H1 (cell line): ENCODE data around the gene ABCA1. TPM values are rescaled to one million over a fixed set of nuclear protein-coding genes. Genes with fewer than 3 reads are reported as not detected.

Experiments used
- CHD1 ChIP-seq: IDR thresholded peaks from 2 replicates; pipeline ENCODE4 v1.6.1; 2012; ENCODE audit warnings: low read depth, low read length, improper control_type of control experiment
- RFX5 ChIP-seq: IDR thresholded peaks from 2 replicates; pipeline ENCODE4 v1.6.1; 2011; ENCODE audit warnings: low read depth, low read length, improper control_type of control experiment, borderline replicate concordance
- SP2 ChIP-seq: IDR thresholded peaks from 2 replicates; pipeline ENCODE4 v1.6.1; 2012; ENCODE audit warnings: mild to moderate bottlenecking, low read length, inconsistent platforms
- polyA plus RNA-seq, 7 experiments: library from polyadenylated mRNA; depleted of rRNA in 3 of 7; stranded (reverse) in 5 of 7; unstranded in 2 of 7; fragments of >200 nt in 5 of 7; fragments of 200-250 nt in 2 of 7; gene quantifications; 1 replicate in 5 of 7; 2 replicates in 1 of 7; 4 replicates in 1 of 7; pipeline versions ENCODE4 v1.2.1 to v1.2.3, GENCODE V29; 2011 to 2013; ENCODE audit warnings: missing spikeins in 2 of 7, mixed read lengths in 2 of 7
- total RNA-seq: library from RNA; stranded (reverse); fragmentation: NEBNext Ultra II Directional; extraction: Animal tissue kit (Norgen Biotek cat#: 25700); gene quantifications from 2 replicates; pipeline ENCODE4 v1.2.1, GENCODE V29; 2021

The ABCA1 gene
- total and polyA plus RNA-seq, 2 of the 8 experiments (the other 6 are each of a cell fraction or from before 2014, with no cell fraction given): 6.9 to 7.8 TPM

GRCh38 chr9:104843644-104844240 lies 84.2 kb downstream of the ABCA1 start (continued):
- TF ChIP-seq SP2: no peak
- TF ChIP-seq CHD1: no peak
- no peak for TF ChIP-seq RFX5
